ENCODE data around the gene PFDN2. TPM values are rescaled to one million over a fixed set of nuclear protein-coding genes. Genes with fewer than 3 reads are reported as not detected.

PFDN2 gene
- total and polyA plus RNA-seq, 2 of the 8 experiments (the other 6 are each of a cell fraction or from before 2014, with no cell fraction given), result 66.2 to 71.2 TPM

GRCh38 chr1:161162052-161162451 lies 44.2 kb upstream of the PFDN2 start:
- no peak overlapping the region for H3K56ac ChIP-seq (replicated peaks; ENCODE audit: insufficient read length, low read depth, low read length)
- no peaks in the 10 kb centered on the region for H3K27me3 ChIP-seq (replicated peaks in 1 of 4; ENCODE audit: control insufficient read depth in 3 of 4, extremely low read depth in 1 of 4, insufficient read depth in 3 of 4, low read length in 3 of 4)
- TF ChIP-seq SAP30 (IDR thresholded peaks at IDR 0.05; ENCODE audit: insufficient read depth, insufficient replicate concordance, low read length), result no peak
- no peak for TF ChIP-seq TEAD4 (IDR thresholded peaks at IDR 0.05; ENCODE audit: low read depth, low read length)
- TF ChIP-seq CBX8 (IDR thresholded peaks at IDR 0.05; ENCODE audit: borderline replicate concordance, low read depth, low read length), result no peak
- TF ChIP-seq USF2 (IDR thresholded peaks at IDR 0.05; ENCODE audit: low read length), result no peak
- no peak for TF ChIP-seq YY1 (IDR thresholded peaks at IDR 0.05; ENCODE audit: low read depth, low read length)
- no peak for TF ChIP-seq MAFK (IDR thresholded peaks at IDR 0.05; ENCODE audit: low read depth, low read length)
- TF ChIP-seq ATF2 (IDR thresholded peaks at IDR 0.05; ENCODE audit: low read length), result no peak
- no peak for TF ChIP-seq JUN (IDR thresholded peaks at IDR 0.05; ENCODE audit: low read depth, low read length)
- no peak for TF ChIP-seq BACH1 (IDR thresholded peaks at IDR 0.05; ENCODE audit: low read length)
- TF ChIP-seq POLR2AphosphoS5 (IDR thresholded peaks at IDR 0.05; ENCODE audit: low read depth, low read length), result no peak
- FAIRE-seq (no peak), DNase-seq (ENCODE audit: low read depth in 1 of 2, low spot score in 2 of 2) (no peak)
- no peak overlapping the region for H2BK120ac ChIP-seq (replicated peaks; ENCODE audit: low read depth, low read length)
- peaks cover 0 to 9% (median 7%) of the 10 kb centered on the region in 4 experiments; a peak in 5 of 8 replicates for H3K36me3 ChIP-seq (ENCODE audit: control insufficient read depth in 2 of 4, insufficient read depth in 4 of 4, low read length in 3 of 4)
- H3K18ac ChIP-seq (ENCODE audit: extremely low read depth, low read length), result no peak overlapping the region
- H4K8ac ChIP-seq (ENCODE audit: extremely low read depth, insufficient read depth, low read length), result no peak overlapping the region
- H3K9me3 ChIP-seq (ENCODE audit: insufficient read depth in 2 of 2, low read depth in 1 of 2, low read length in 1 of 2), result no peaks in the 10 kb centered on the region
- H3K27ac ChIP-seq (ENCODE audit: low read depth, low read length), result no peak overlapping the region
- H3K23ac ChIP-seq (ENCODE audit: insufficient read length), result no peak overlapping the region
- H4K91ac ChIP-seq (replicated peaks; ENCODE audit: insufficient read length, low read length), result no peak overlapping the region
- H4K20me1 ChIP-seq (replicated peaks in 1 of 2; ENCODE audit: control insufficient read depth in 1 of 2, insufficient read depth in 2 of 2, low read length in 2 of 2), result no peaks in the 10 kb centered on the region
- H3K4ac ChIP-seq (replicated peaks; ENCODE audit: insufficient read length, low read depth, low read length), result no peak overlapping the region
- no peak overlapping the region for H3K14ac ChIP-seq (ENCODE audit: insufficient read length)
- WGBS, 2 experiments (ENCODE audit: extremely low coverage in 1 of 2, insufficient coverage in 1 of 2, insufficient read length in 1 of 2, insufficient replicate concordance in 2 of 2, low coverage in 1 of 2, low lambda C conversion rate in 2 of 2, missing lambda C conversion rate in 1 of 2), result 87% methylated on average over 7 of the region's 7 CpGs; no CpG with 5 or more reads in 1 of the 2 experiments
- no peak overlapping the region for H2BK20ac ChIP-seq (ENCODE audit: low read length)
- H3K4me3 ChIP-seq (ENCODE audit: extremely low read depth in 1 of 4, insufficient read depth in 2 of 4, low read depth in 3 of 4, low read length in 4 of 4), result no peak overlapping the region
- CTCF ChIA-PET (ENCODE audit: partially characterized antibody), result interaction anchor here (0.6 to 5.2 kb wide), 6 partner anchors 7 to 66 kb away, joined by 3 to 32 read pairs (median 3); partner anchors contain the start of gene UFC1
- no peak overlapping the region for H4K5ac ChIP-seq (ENCODE audit: insufficient read length, low read depth, low read length)
- no peaks in the 10 kb centered on the region; the same call in 1 of the 2 replicates for H3K79me1 ChIP-seq (ENCODE audit: low read depth, low read length)
- H3K4me2 ChIP-seq (ENCODE audit: insufficient read depth in 1 of 2, low read depth in 2 of 2, low read length in 2 of 2), result no peak overlapping the region
- POLR2A ChIA-PET (ENCODE audit: partially characterized antibody), result interaction anchor here (0.7 to 2.2 kb wide), 4 partner anchors 8 to 40 kb away, joined by 3 to 8 read pairs (median 4); partner anchors contain the start of genes DEDD, NDUFS2 and UFC1
- H3K23me2 ChIP-seq (ENCODE audit: low read depth, low read length), result peaks cover 17% of the 10 kb centered on the region
- no peak overlapping the region for H2BK15ac ChIP-seq (ENCODE audit: low read length)
- H3K4me1 ChIP-seq (replicated peaks in 1 of 4; ENCODE audit: control insufficient read depth in 3 of 4, insufficient read depth in 4 of 4, low read length in 3 of 4), result peaks cover 0 to 20% (median 8%) of the 10 kb centered on the region in 4 experiments; a peak in 5 of 7 replicates
- no peak overlapping the region for H2BK12ac ChIP-seq (ENCODE audit: low read depth, low read length)
- H2AK5ac ChIP-seq (ENCODE audit: low read depth, low read length), result no peak overlapping the region
- H2BK5ac ChIP-seq (ENCODE audit: low read depth, low read length), result no peak overlapping the region
- H3K9ac ChIP-seq (replicated peaks in 1 of 4; ENCODE audit: extremely low read depth in 1 of 4, low read depth in 3 of 4, low read length in 3 of 4), result no peak overlapping the region
- H3K79me2 ChIP-seq (ENCODE audit: control insufficient read depth in 1 of 2, insufficient read depth in 2 of 2, low read length in 2 of 2), result no peaks in the 10 kb centered on the region; a peak in 1 of 4 replicates
- H2AFZ ChIP-seq (ENCODE audit: low read length), result no peak overlapping the region

All from H1 (cell line).